ENCODE results near the gene CAPN7.

DNA sequence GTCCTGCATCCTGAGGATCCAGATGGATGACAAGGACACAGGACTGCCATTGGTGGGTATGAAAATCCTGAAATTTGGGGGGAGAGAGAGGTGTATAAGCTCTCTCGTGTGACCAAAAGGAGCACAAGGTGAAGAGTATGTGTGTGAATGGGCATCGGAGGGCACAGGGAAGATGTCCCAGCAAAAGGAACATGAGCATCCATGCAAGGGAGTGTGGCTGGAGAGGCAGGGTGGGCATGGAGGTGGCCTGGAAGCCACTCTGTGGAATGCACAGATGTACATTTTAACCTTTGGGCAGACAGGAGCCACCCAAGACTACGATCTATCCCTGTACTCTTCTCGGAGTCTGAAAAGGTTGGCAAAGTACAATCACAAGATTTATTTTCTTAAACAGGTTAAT is 54.5 kb downstream of the CAPN7 start:
- TF ChIP-seq, protein P1, sequence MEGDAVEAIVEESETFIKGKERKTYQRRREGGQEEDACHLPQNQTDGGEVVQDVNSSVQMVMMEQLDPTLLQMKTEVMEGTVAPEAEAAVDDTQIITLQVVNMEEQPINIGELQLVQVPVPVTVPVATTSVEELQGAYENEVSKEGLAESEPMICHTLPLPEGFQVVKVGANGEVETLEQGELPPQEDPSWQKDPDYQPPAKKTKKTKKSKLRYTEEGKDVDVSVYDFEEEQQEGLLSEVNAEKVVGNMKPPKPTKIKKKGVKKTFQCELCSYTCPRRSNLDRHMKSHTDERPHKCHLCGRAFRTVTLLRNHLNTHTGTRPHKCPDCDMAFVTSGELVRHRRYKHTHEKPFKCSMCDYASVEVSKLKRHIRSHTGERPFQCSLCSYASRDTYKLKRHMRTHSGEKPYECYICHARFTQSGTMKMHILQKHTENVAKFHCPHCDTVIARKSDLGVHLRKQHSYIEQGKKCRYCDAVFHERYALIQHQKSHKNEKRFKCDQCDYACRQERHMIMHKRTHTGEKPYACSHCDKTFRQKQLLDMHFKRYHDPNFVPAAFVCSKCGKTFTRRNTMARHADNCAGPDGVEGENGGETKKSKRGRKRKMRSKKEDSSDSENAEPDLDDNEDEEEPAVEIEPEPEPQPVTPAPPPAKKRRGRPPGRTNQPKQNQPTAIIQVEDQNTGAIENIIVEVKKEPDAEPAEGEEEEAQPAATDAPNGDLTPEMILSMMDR (IDR thresholded peaks at IDR 0.05) = no peak
- no peak for TF ChIP-seq POLR2A (IDR thresholded peaks at IDR 0.05)
- TF ChIP-seq EP300 (IDR thresholded peaks at IDR 0.05) = no peak

Measured in gastroesophageal sphincter (tissue), 3 donors.